GM15510 (cell line): ENCODE data around the gene GALNTL6.

Experiments used
- POLR2A ChIP-seq: IDR thresholded peaks from 3 replicates; pipeline ENCODE4 v1.6.1; 2011; ENCODE audit warnings: borderline replicate concordance; ENCODE audit not compliant: insufficient read length; ENCODE audit errors: extremely low read depth

The GALNTL6 gene

DNA sequence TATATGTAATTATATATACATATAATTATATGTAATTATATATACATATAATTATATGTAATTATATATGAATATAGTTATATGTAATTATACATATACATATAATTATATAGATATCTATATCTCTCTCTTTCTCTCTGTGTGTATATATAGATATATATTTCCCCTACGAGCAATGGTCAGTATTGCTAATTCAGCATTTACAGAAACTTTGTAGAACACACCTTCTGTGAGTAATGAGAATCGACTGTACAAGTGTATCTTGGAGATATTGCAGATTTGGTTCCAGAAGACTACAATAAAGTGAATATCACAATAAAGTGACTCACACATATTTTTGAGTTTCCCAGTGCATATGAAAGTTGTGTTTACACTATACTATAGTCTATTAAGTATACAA lies 33.7 kb downstream of the GALNTL6 start:
- no peak for TF ChIP-seq POLR2A

GRCh38 chr4:171847751-171848150 lies 34.5 kb downstream of the GALNTL6 start:
- no peak for TF ChIP-seq POLR2A

- no peak for TF ChIP-seq POLR2A
Observed at GRCh38 chr4:171849686-171850222, 36.5 kb downstream of the GALNTL6 start.

GRCh38 chr4:171851295-171851694 lies 38.1 kb downstream of the GALNTL6 start:
- TF ChIP-seq POLR2A = no peak

- no peak for TF ChIP-seq POLR2A
Observed at GRCh38 chr4:171857302-171858012, 44.3 kb downstream of the GALNTL6 start.

GRCh38 chr4:171875291-171875690 lies 62.1 kb downstream of the GALNTL6 start:
- TF ChIP-seq POLR2A = no peak

DNA sequence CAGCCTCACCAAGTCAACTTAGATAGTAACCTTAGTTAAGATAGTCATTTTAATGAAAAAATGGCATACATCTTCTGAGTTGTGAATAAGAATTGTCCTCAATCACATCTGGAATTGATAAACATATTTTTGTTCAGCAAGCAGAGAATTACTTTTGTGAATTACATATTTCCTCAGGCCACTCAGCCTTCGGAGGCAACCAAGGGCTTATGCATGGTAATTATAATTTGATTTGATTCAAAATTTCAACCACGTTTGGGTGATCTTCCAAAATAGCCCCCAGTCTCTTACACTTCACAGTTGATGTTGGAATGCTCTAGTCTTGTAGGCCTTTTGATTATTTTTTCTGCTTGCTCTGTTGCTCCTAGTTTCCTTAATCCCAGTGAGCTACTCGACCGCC lies 63.4 kb downstream of the GALNTL6 start:
- no peak for TF ChIP-seq POLR2A

DNA sequence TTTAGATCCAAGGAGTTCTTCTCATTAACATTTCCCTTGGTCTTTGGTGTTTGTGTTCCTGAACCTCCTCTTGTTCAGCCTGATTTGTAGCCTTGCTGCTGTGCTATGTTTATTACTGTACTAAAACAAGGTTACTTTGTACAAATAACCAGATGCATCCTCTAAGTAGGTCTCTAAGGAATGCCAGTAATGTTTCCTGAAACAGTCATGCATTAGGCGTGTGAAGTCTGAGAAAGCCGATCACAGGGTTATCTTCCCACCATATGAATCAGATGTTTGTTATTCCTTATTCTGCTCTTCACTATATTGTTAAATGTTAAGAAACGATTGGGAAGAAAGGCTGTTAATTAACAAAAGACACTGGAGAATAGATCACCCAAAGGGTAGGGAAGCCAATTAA lies 66.9 kb downstream of the GALNTL6 start:
- TF ChIP-seq POLR2A = no peak

GRCh38 chr4:171889681-171890080 lies 76.5 kb downstream of the GALNTL6 start:
- no peak for TF ChIP-seq POLR2A

DNA sequence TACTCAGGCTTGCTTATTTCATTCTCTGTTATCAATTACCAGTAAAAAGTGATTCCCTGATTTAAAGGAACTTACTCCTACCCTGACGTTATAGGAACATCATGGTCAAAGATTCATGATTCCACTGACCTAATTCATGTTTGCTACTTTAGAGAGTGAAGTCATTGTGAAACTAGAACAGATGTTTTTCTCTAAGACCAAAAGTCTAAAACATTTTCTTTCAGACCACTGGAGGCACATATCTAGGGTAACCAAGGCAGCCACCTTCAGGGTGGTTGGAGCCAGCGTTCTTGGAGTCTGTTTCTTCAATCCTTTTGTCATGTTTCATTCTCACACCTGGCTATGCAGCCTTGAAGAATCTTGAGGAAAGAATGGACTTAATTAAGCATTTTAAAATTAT lies 77.8 kb downstream of the GALNTL6 start:
- TF ChIP-seq POLR2A = no peak

- no peak for TF ChIP-seq POLR2A
Observed at GRCh38 chr4:171896426-171896825, 83.2 kb downstream of the GALNTL6 start.

DNA sequence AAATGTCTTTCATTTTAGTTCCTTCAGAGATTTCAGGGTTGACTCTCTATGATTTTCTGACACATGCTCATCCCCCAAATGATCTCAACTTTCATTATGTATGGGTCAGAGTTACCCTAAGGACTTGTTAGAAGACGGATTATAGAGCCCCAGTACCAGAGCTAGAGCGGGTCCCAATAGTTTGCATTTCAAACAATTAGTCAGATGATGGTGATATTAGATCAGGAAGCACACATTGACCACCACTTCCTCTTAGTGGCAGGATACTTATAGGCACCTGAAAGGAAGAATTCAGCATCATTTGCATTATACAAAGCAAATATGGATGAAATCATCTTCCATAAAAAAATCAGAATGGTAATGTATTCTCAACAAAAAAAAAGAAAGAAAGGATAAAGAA lies 106.1 kb downstream of the GALNTL6 start:
- no peak for TF ChIP-seq POLR2A

DNA sequence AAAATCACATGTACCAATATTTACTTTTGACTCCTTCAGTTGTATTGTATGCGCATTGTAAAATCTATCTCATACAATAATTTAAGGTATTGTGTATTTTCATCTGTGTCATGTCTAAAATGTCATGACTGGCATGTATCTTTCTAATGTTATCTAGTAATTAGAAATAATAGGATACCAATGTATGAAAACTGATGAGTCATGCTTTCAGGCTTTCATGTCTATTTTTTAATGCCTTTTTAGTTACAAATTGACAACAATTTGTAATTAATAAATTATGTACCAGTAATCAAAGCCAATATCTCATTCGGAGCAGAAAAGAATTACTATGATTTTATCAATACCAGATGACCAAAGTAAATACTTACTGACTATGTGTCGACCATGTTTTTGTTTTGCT lies 107.7 kb downstream of the GALNTL6 start:
- TF ChIP-seq POLR2A = no peak

GRCh38 chr4:171924746-171925376 lies 111.7 kb downstream of the GALNTL6 start:
- TF ChIP-seq POLR2A = no peak

DNA sequence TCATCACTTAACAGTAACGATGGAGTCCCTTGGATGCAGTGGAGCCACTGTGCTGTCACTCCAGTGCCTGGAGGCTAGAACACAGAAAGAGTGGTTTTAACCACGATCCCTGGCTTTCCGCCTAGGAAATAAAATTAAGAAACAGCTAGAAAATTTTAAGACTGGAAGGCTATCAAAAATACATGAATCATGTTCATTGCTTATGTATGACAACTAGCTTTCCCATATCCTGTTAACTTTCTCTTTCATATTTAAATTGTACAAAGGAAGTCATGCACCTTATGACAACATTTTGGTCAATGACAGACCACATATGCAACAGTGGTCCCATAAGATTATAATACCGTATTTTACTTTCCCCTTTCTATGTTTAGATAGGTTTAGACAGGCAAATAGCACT lies 115.1 kb downstream of the GALNTL6 start:
- no peak for TF ChIP-seq POLR2A

DNA sequence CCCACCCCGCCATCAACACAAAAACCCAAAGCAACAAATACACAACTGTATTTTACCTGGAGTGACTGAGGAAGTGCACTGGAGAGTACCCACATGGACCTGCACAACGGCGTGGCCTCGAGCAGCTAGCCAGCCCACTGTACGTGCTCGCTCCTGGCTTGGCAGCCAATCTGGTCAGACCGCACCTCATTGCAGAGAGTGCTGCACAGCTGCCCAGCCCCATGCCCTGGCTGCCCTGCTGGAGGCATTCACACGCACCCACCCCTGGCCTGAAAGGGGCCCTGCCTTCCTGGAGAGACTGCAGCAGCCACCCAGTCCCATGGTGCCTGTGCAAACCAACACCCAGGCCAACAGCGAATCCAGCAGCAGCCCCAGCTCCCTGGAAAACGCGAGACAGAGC lies 116.3 kb downstream of the GALNTL6 start:
- no peak for TF ChIP-seq POLR2A
